Endothelial cell of umbilical vein (primary cell): ENCODE measurements around the gene SLC8A1.

ENCODE experiments used
- EZH2 ChIP-seq: IDR thresholded peaks from 2 replicates; pipeline ENCODE4 v1.6.1; 2012; ENCODE audit warnings: borderline replicate concordance, low read depth, mild to moderate bottlenecking, moderate library complexity, low read length, inconsistent platforms; ENCODE audit not compliant: severe bottlenecking
- GATA2 ChIP-seq: IDR thresholded peaks from 2 replicates; pipeline ENCODE4 v1.7.0; 2011; ENCODE audit warnings: low read depth, mild to moderate bottlenecking, moderate library complexity, mixed read lengths, low read length; ENCODE audit not compliant: insufficient read length, insufficient read depth
- MYC ChIP-seq: IDR thresholded peaks from one replicate; pipeline ENCODE4 v1.6.1; 2011; ENCODE audit warnings: mild to moderate bottlenecking, low read depth, low read length
- POLR2A ChIP-seq: IDR thresholded peaks from 2 replicates; pipeline ENCODE4 v1.6.1; 2012; ENCODE audit warnings: low read depth, mild to moderate bottlenecking, control low read depth, low read length
- TF ChIP-seq, protein P1 (sequence below), 2 donors: IDR thresholded peaks; 1 replicate in 1 of 2; 2 replicates in 1 of 2; pipeline ENCODE4 v1.5.1; 2011; ENCODE audit warnings: low read length in 2 of 2, mild to moderate bottlenecking in 2 of 2, moderate library complexity in 2 of 2, control low read depth in 1 of 2, inconsistent platforms in 1 of 2, low read depth in 1 of 2; ENCODE audit not compliant: insufficient read depth in 1 of 2; ENCODE audit errors: extremely low read depth in 1 of 2
- TF ChIP-seq, protein P2 (sequence below): IDR thresholded peaks from 2 replicates; pipeline ENCODE4 v1.6.1; 2011; ENCODE audit not compliant: insufficient read depth, insufficient read length

DNA sequence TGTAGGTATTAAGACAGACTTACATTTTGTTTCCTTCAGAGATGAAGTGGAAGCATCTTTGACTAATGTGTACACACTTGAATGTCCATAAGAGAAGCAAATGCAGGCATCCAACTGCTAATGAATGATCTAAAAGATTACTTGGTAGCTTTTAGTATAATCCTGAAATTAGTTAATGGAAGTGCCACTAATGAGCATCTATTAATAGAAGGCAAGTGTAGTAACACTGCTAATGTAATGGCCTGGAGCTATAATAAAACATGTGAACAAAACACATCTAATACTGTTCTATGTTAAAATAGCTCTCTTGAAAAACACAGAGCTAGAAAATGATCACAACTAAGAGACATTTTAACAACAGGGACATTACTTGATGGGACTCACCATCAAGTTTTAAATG, 225.3 kb downstream of the SLC8A1 start:
- TF ChIP-seq MYC (no peak), GATA2 (no peak), EZH2 (no peak), POLR2A (no peak)
- TF ChIP-seq, protein P1, sequence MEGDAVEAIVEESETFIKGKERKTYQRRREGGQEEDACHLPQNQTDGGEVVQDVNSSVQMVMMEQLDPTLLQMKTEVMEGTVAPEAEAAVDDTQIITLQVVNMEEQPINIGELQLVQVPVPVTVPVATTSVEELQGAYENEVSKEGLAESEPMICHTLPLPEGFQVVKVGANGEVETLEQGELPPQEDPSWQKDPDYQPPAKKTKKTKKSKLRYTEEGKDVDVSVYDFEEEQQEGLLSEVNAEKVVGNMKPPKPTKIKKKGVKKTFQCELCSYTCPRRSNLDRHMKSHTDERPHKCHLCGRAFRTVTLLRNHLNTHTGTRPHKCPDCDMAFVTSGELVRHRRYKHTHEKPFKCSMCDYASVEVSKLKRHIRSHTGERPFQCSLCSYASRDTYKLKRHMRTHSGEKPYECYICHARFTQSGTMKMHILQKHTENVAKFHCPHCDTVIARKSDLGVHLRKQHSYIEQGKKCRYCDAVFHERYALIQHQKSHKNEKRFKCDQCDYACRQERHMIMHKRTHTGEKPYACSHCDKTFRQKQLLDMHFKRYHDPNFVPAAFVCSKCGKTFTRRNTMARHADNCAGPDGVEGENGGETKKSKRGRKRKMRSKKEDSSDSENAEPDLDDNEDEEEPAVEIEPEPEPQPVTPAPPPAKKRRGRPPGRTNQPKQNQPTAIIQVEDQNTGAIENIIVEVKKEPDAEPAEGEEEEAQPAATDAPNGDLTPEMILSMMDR (IDR thresholded peaks at IDR 0.05; ENCODE audit: extremely low read depth in 1 of 2, insufficient read depth in 1 of 2, low read depth in 1 of 2, low read length in 2 of 2), result no peak
- TF ChIP-seq, protein P2, sequence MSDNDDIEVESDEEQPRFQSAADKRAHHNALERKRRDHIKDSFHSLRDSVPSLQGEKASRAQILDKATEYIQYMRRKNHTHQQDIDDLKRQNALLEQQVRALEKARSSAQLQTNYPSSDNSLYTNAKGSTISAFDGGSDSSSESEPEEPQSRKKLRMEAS, result no peak
